Suprapubic skin (tissue), 4 donors: ENCODE results near the gene PUS10. TPM values are rescaled to one million over a fixed set of nuclear protein-coding genes. Genes with fewer than 3 reads are reported as not detected.

Source experiments
- DNase-seq, 2 donors: peaks; one replicate each; pipeline ENCODE4 v3.0.0-alpha.2; 2019; ENCODE audit warnings: low spot score in 2 of 2
- H3K27ac ChIP-seq: fragments of 200-600 bp; sonication (generic); one replicate; pipeline ENCODE4 v1.5.1; 2019
- H3K27me3 ChIP-seq: fragments of 200-600 bp; sonication (generic); one replicate; pipeline ENCODE4 v1.5.1; 2019
- H3K36me3 ChIP-seq: fragments of 200-600 bp; sonication (generic); one replicate; pipeline ENCODE4 v1.5.1; 2019
- H3K4me1 ChIP-seq: fragments of 200-600 bp; sonication (generic); one replicate; pipeline ENCODE4 v1.5.1; 2019
- H3K4me3 ChIP-seq: fragments of 200-600 bp; sonication (generic); one replicate; pipeline ENCODE4 v1.5.1; 2019; ENCODE audit warnings: mild to moderate bottlenecking
- H3K9me3 ChIP-seq: fragments of 200-600 bp; sonication (generic); one replicate; pipeline ENCODE4 v1.5.1; 2019
- CTCF ChIP-seq, 2 donors: fragments of 200-600 bp in 1 of 2; fragments of 450-650 bp in 1 of 2; sonication (generic) in 1 of 2; IDR thresholded peaks; one replicate each; pipeline ENCODE4 v1.5.1; 2016 to 2019; ENCODE audit warnings: antibody characterized with exemption in 2 of 2, mild to moderate bottlenecking in 1 of 2, moderate library complexity in 1 of 2
- EP300 ChIP-seq: sonication (generic); formaldehyde crosslinking; IDR thresholded peaks from one replicate; pipeline ENCODE4 v1.6.1; 2017; ENCODE audit warnings: antibody characterized with exemption
- POLR2A ChIP-seq, 2 donors: fragments of 450-650 bp; IDR thresholded peaks; one replicate each; pipeline ENCODE4 v1.6.1; 2017; ENCODE audit warnings: antibody characterized with exemption in 2 of 2, mild to moderate bottlenecking in 2 of 2, moderate library complexity in 2 of 2
- POLR2AphosphoS5 ChIP-seq, 3 donors: sonication (generic); formaldehyde crosslinking; IDR thresholded peaks; one replicate each; pipeline ENCODE4 v1.6.1; 2017; ENCODE audit warnings: antibody characterized with exemption in 3 of 3
- WGBS: methylation state at CpG from one replicate; pipeline ENCODE4 v1.1.5; 2018; 5-methylcytosine and 5-hydroxymethylcytosine counted together
- total RNA-seq, 4 donors: library from RNA; depleted of rRNA; stranded (reverse); fragments of >200 nt; gene quantifications; one replicate each; pipeline ENCODE4 v1.1.0, GENCODE V29; 2016

The PUS10 gene
- total RNA-seq, 4 donors from 2014 or later, result 3.3 to 14.0 (median 6.6) TPM

GRCh38 chr2:60947056-60947455, 71.0 kb downstream of the PUS10 start:
- 78% methylated on average over 4 of the region's 4 CpGs for WGBS
- no peak overlapping the region for H3K4me3 ChIP-seq
- no peak for DNase-seq

GRCh38 chr2:60945341-60945740, 72.7 kb downstream of the PUS10 start:
- TF ChIP-seq POLR2A (IDR thresholded peaks at IDR 0.05), result no peak
- H3K36me3 ChIP-seq, result peaks cover 4% of the 10 kb centered on the region
- H3K27ac ChIP-seq, result no peak overlapping the region
- no peaks in the 10 kb centered on the region for H3K9me3 ChIP-seq
- peaks cover 7% of the 10 kb centered on the region for H3K4me1 ChIP-seq
- no peaks in the 10 kb centered on the region for H3K27me3 ChIP-seq
- DNase-seq, result no peak
- no peak overlapping the region for H3K4me3 ChIP-seq
- WGBS, result 76% methylated on average over 2 of the region's 2 CpGs

More at GRCh38 chr2:60947056-60947455, 71.0 kb downstream of the PUS10 start:
- Histone ChIP-seq H3K27me3 (no peaks in the 10 kb centered on the region), H3K4me1 (peaks cover 7% of the 10 kb centered on the region), H3K27ac (no peak overlapping the region), H3K9me3 (no peaks in the 10 kb centered on the region), H3K36me3 (peaks cover 4% of the 10 kb centered on the region)
- no peak for TF ChIP-seq POLR2A (IDR thresholded peaks at IDR 0.05)
- TF ChIP-seq POLR2AphosphoS5 (IDR thresholded peaks at IDR 0.05), result no peak
- TF ChIP-seq CTCF (IDR thresholded peaks at IDR 0.05), result no peak
- no peak for TF ChIP-seq EP300

GRCh38 chr2:60939622-60940021, 78.4 kb downstream of the PUS10 start:
- 77% methylated on average over 2 of the region's 2 CpGs for WGBS
- no peak for DNase-seq
- Histone ChIP-seq H3K9me3 (no peaks in the 10 kb centered on the region), H3K4me1 (peaks cover 2% of the 10 kb centered on the region), H3K36me3 (peaks cover 17% of the 10 kb centered on the region), H3K4me3 (no peak overlapping the region), H3K27me3 (no peaks in the 10 kb centered on the region), H3K27ac (no peak overlapping the region)
- TF ChIP-seq POLR2A (IDR thresholded peaks at IDR 0.05), result no peak
- no peak for TF ChIP-seq CTCF (IDR thresholded peaks at IDR 0.05)
- no peak for TF ChIP-seq EP300
- TF ChIP-seq POLR2AphosphoS5 (IDR thresholded peaks at IDR 0.05), result no peak

- WGBS, result 95% methylated on average over 7 of the region's 7 CpGs
- no peak overlapping the region for H3K27ac ChIP-seq
Measured at GRCh38 chr2:60938301-60938700, 79.8 kb downstream of the PUS10 start.

GRCh38 chr2:60936757-60937156, 81.3 kb downstream of the PUS10 start:
- no peak for DNase-seq

More at GRCh38 chr2:60938301-60938700, 79.8 kb downstream of the PUS10 start:
- H3K27me3 ChIP-seq, result no peaks in the 10 kb centered on the region
- TF ChIP-seq POLR2A (IDR thresholded peaks at IDR 0.05) (no peak), CTCF (IDR thresholded peaks at IDR 0.05) (no peak), POLR2AphosphoS5 (IDR thresholded peaks at IDR 0.05) (no peak), EP300 (no peak)
- no peak for DNase-seq
- H3K4me3 ChIP-seq, result no peak overlapping the region
- peaks cover 17% of the 10 kb centered on the region for H3K36me3 ChIP-seq
- H3K4me1 ChIP-seq, result peaks cover 14% of the 10 kb centered on the region
- no peaks in the 10 kb centered on the region for H3K9me3 ChIP-seq

More at GRCh38 chr2:60936757-60937156, 81.3 kb downstream of the PUS10 start:
- Histone ChIP-seq H3K27ac (no peak overlapping the region), H3K9me3 (no peaks in the 10 kb centered on the region), H3K4me1 (peaks cover 14% of the 10 kb centered on the region), H3K27me3 (no peaks in the 10 kb centered on the region), H3K4me3 (no peak overlapping the region), H3K36me3 (peaks cover 15% of the 10 kb centered on the region)
- TF ChIP-seq CTCF (IDR thresholded peaks at IDR 0.05), result no peak
- no peak for TF ChIP-seq EP300
- TF ChIP-seq POLR2A (IDR thresholded peaks at IDR 0.05), result no peak
- TF ChIP-seq POLR2AphosphoS5 (IDR thresholded peaks at IDR 0.05), result no peak
- WGBS, result 69% methylated on average over 5 of the region's 5 CpGs
